H1 (cell line): Measurements from ENCODE around the gene PARP1. TPM values are rescaled to one million over a fixed set of nuclear protein-coding genes. Genes with fewer than 3 reads are reported as not detected.

Source experiments
- CTCF ChIA-PET: fragments of 300-600 bp; sonication (Branson Sonifier 250); formaldehyde crosslinking; loops from one replicate; lab custom pipeline; 2021; ENCODE audit not compliant: partially characterized antibody; lab: Charles Lee
- POLR2A ChIA-PET: fragments of 300-600 bp; sonication (Branson Sonifier 250); formaldehyde crosslinking; loops from one replicate; lab custom pipeline; 2021; ENCODE audit warnings: inconsistent platforms; ENCODE audit not compliant: partially characterized antibody; lab: Charles Lee
- DNase-seq, 2 experiments: peaks; one replicate each; pipeline versions ENCODE4 v3.0.0 to v3.0.0-alpha.2; 2010 to 2022; ENCODE audit warnings: low spot score in 2 of 2, low read depth in 1 of 2, mixed read lengths in 1 of 2
- FAIRE-seq: peaks from 2 replicates; lab custom pipeline; 2011; peaks lifted over from hg19 to GRCh38; lab: Jason Lieb, UNC
- H2AFZ ChIP-seq: 2 replicates; pipeline ENCODE4 v1.8.1; 2012; ENCODE audit warnings: low read length, inconsistent platforms
- H2AK5ac ChIP-seq: 2 replicates; pipeline ENCODE4 v1.6.1; 2013; ENCODE audit warnings: low read depth, low read length
- H2BK120ac ChIP-seq: replicated peaks from 2 replicates; pipeline ENCODE3; 2013; ENCODE audit warnings: low read depth, low read length, inconsistent platforms
- H2BK12ac ChIP-seq: 2 replicates; pipeline ENCODE4 v1.6.1; 2013; ENCODE audit warnings: low read depth, low read length
- H2BK15ac ChIP-seq: 2 replicates; pipeline ENCODE4 v1.6.1; 2013; ENCODE audit warnings: low read length
- H2BK20ac ChIP-seq: 2 replicates; pipeline ENCODE4 v1.6.1; 2013; ENCODE audit warnings: low read length
- H2BK5ac ChIP-seq: 2 replicates; pipeline ENCODE4 v1.6.1; 2013; ENCODE audit warnings: low read depth, low read length
- H3K14ac ChIP-seq: 2 replicates; pipeline ENCODE4 v1.6.1; 2013; ENCODE audit warnings: inconsistent platforms; ENCODE audit not compliant: insufficient read length
- H3K18ac ChIP-seq: 2 replicates; pipeline ENCODE4 v1.6.1; 2013; ENCODE audit warnings: low read length; ENCODE audit errors: extremely low read depth
- H3K23ac ChIP-seq: 2 replicates; pipeline ENCODE4 v1.6.1; 2013; ENCODE audit warnings: inconsistent platforms; ENCODE audit not compliant: insufficient read length
- H3K23me2 ChIP-seq: 2 replicates; pipeline ENCODE4 v1.6.1; 2013; ENCODE audit warnings: low read depth, low read length
- H3K27ac ChIP-seq: 2 replicates; pipeline ENCODE4 v1.6.1; 2011; ENCODE audit warnings: low read depth, low read length, inconsistent platforms
- H3K27me3 ChIP-seq, 4 experiments: replicated peaks in 1 of 4; 1 replicate in 1 of 4; 2 replicates in 3 of 4; pipeline versions ENCODE4 v1.6.1 to v1.8.1; 2011 to 2013; ENCODE audit warnings: low read length in 3 of 4, mild to moderate bottlenecking in 3 of 4, inconsistent platforms in 2 of 4, mixed read lengths in 2 of 4, moderate library complexity in 1 of 4; ENCODE audit not compliant: control insufficient read depth in 3 of 4, insufficient read depth in 3 of 4; ENCODE audit errors: extremely low read depth in 1 of 4
- H3K36me3 ChIP-seq, 4 experiments: 2 replicates each; pipeline versions ENCODE4 v1.6.1 to v1.8.1; 2011 to 2013; ENCODE audit warnings: mild to moderate bottlenecking in 4 of 4, low read length in 3 of 4, moderate library complexity in 2 of 4, control low read depth in 1 of 4, inconsistent platforms in 1 of 4; ENCODE audit not compliant: insufficient read depth in 4 of 4, control insufficient read depth in 2 of 4
- H3K4ac ChIP-seq: replicated peaks from 2 replicates; pipeline ENCODE3; 2013; ENCODE audit warnings: low read length, low read depth, mixed read lengths, inconsistent platforms; ENCODE audit not compliant: insufficient read length
- H3K4me1 ChIP-seq, 4 experiments: replicated peaks in 1 of 4; 1 replicate in 1 of 4; 2 replicates in 3 of 4; pipeline versions ENCODE4 v1.6.1 to v1.8.1; 2011 to 2013; ENCODE audit warnings: low read length in 3 of 4, inconsistent platforms in 2 of 4, mixed read lengths in 1 of 4; ENCODE audit not compliant: insufficient read depth in 4 of 4, control insufficient read depth in 3 of 4
- H3K4me2 ChIP-seq, 2 experiments: 2 replicates each; pipeline versions ENCODE4 v1.6.1 to v1.8.1; 2011 to 2013; ENCODE audit warnings: low read depth in 2 of 2, low read length in 2 of 2, control low read depth in 1 of 2, inconsistent platforms in 1 of 2, mild to moderate bottlenecking in 1 of 2; ENCODE audit not compliant: insufficient read depth in 1 of 2
- H3K4me3 ChIP-seq, 4 experiments: fragments of 200-600, 300-600 bp in 1 of 4; sonication (generic), shearing (Covaris generic), sonication (Bioruptor Twin) in 1 of 4; 2 replicates each; pipeline versions ENCODE4 v1.5.1 to v1.8.1; 2011 to 2016; ENCODE audit warnings: low read length in 4 of 4, low read depth in 3 of 4, control low read depth in 2 of 4, inconsistent platforms in 2 of 4, mild to moderate bottlenecking in 2 of 4, mixed read lengths in 1 of 4, moderate library complexity in 1 of 4; ENCODE audit not compliant: insufficient read depth in 2 of 4; ENCODE audit errors: extremely low read depth in 1 of 4
- H3K56ac ChIP-seq: replicated peaks from 2 replicates; pipeline ENCODE3; 2013; ENCODE audit warnings: low read depth, mild to moderate bottlenecking, mixed read lengths, low read length, inconsistent platforms; ENCODE audit not compliant: insufficient read length
- H3K79me1 ChIP-seq: 2 replicates; pipeline ENCODE4 v1.6.1; 2013; ENCODE audit warnings: low read depth, low read length, control low read depth
- H3K79me2 ChIP-seq, 2 experiments: 2 replicates each; pipeline versions ENCODE4 v1.6.1 to v1.8.1; 2012 to 2013; ENCODE audit warnings: low read length in 2 of 2, mild to moderate bottlenecking in 2 of 2, inconsistent platforms in 1 of 2; ENCODE audit not compliant: insufficient read depth in 2 of 2, control insufficient read depth in 1 of 2
- H3K9ac ChIP-seq, 4 experiments: replicated peaks in 1 of 4; 1 replicate in 1 of 4; 2 replicates in 3 of 4; pipeline versions ENCODE4 v1.6.1 to v1.8.1; 2011 to 2013; ENCODE audit warnings: low read depth in 3 of 4, low read length in 3 of 4, control low read depth in 2 of 4, mild to moderate bottlenecking in 2 of 4, moderate library complexity in 2 of 4, inconsistent platforms in 1 of 4; ENCODE audit errors: extremely low read depth in 1 of 4
- H3K9me3 ChIP-seq, 2 experiments: 2 replicates each; pipeline versions ENCODE4 v1.6.1 to v1.8.1; 2012 to 2013; ENCODE audit warnings: mild to moderate bottlenecking in 2 of 2, moderate library complexity in 2 of 2, control low read depth in 1 of 2, inconsistent platforms in 1 of 2, low read depth in 1 of 2, low read length in 1 of 2, mixed read lengths in 1 of 2; ENCODE audit not compliant: insufficient read depth in 2 of 2
- H4K20me1 ChIP-seq, 2 experiments: replicated peaks in 1 of 2; 2 replicates each; pipeline versions ENCODE3 to v1.8.1; 2011 to 2013; ENCODE audit warnings: inconsistent platforms in 2 of 2, low read length in 2 of 2, mild to moderate bottlenecking in 1 of 2; ENCODE audit not compliant: insufficient read depth in 2 of 2, control insufficient read depth in 1 of 2
- H4K5ac ChIP-seq: 2 replicates; pipeline ENCODE4 v1.6.1; 2013; ENCODE audit warnings: low read length, low read depth, mixed read lengths, inconsistent platforms; ENCODE audit not compliant: insufficient read length
- H4K8ac ChIP-seq: 2 replicates; pipeline ENCODE4 v1.8.0; 2013; ENCODE audit warnings: mild to moderate bottlenecking, moderate library complexity, low read length, inconsistent platforms; ENCODE audit not compliant: insufficient read depth; ENCODE audit errors: extremely low read depth
- H4K91ac ChIP-seq: replicated peaks from 2 replicates; pipeline ENCODE3; 2013; ENCODE audit warnings: low read length, mixed read lengths, inconsistent platforms; ENCODE audit not compliant: insufficient read length
- CBX8 ChIP-seq: fragments of 300-800, 300-1000 bp; sonication (generic); IDR thresholded peaks from 2 replicates; pipeline ENCODE4 v1.7.1; 2016; ENCODE audit warnings: low read depth, low read length, borderline replicate concordance
- CTBP2 ChIP-seq: IDR thresholded peaks from 2 replicates; pipeline ENCODE4 v1.7.0; 2011; ENCODE audit warnings: borderline replicate concordance, mild to moderate bottlenecking, moderate library complexity, mixed read lengths, low read length; ENCODE audit not compliant: insufficient read depth, insufficient read length
- MAFK ChIP-seq: IDR thresholded peaks from 2 replicates; pipeline ENCODE4 v1.6.1; 2012; ENCODE audit warnings: low read depth, mild to moderate bottlenecking, improper control_type of control experiment, low read length
- RAD21 ChIP-seq, 2 experiments: IDR thresholded peaks in 1 of 2; conservative IDR thresholded peaks in 1 of 2; 2 replicates each; pipeline ENCODE4 v1.6.1; 2011; ENCODE audit warnings: low read depth in 2 of 2, low read length in 2 of 2, improper control_type of control experiment in 1 of 2, inconsistent platforms in 1 of 2, mild to moderate bottlenecking in 1 of 2, moderate library complexity in 1 of 2
- SRF ChIP-seq: IDR thresholded peaks from 2 replicates; pipeline ENCODE4 v1.6.1; 2011; ENCODE audit warnings: mild to moderate bottlenecking, low read depth, low read length, moderate library complexity
- TCF12 ChIP-seq: IDR thresholded peaks from 2 replicates; pipeline ENCODE4 v1.6.1; 2011; ENCODE audit warnings: low read depth, mild to moderate bottlenecking, low read length
- WGBS, 2 experiments: shearing (Covaris generic) in 1 of 2; methylation state at CpG; one replicate each; pipeline versions ENCODE4 v1.1.6 to v1.1.7; 2013 to 2015; ENCODE audit warnings: low lambda C conversion rate in 2 of 2, mixed read lengths in 2 of 2, inconsistent platforms in 1 of 2, low coverage in 1 of 2, missing lambda C conversion rate in 1 of 2; ENCODE audit not compliant: insufficient replicate concordance in 2 of 2, insufficient coverage in 1 of 2, insufficient read length in 1 of 2; ENCODE audit errors: extremely low coverage in 1 of 2, missing lambda C conversion rate in 1 of 2; 5-methylcytosine and 5-hydroxymethylcytosine counted together
- polyA plus RNA-seq, 7 experiments: library from polyadenylated mRNA; depleted of rRNA in 3 of 7; stranded (reverse) in 5 of 7; unstranded in 2 of 7; fragments of >200 nt in 5 of 7; fragments of 200-250 nt in 2 of 7; gene quantifications; 1 replicate in 5 of 7; 2 replicates in 1 of 7; 4 replicates in 1 of 7; pipeline versions ENCODE4 v1.2.1 to v1.2.3, GENCODE V29; 2011 to 2013; ENCODE audit warnings: missing spikeins in 2 of 7, mixed read lengths in 2 of 7
- total RNA-seq: library from RNA; stranded (reverse); fragmentation: NEBNext Ultra II Directional; extraction: Animal tissue kit (Norgen Biotek cat#: 25700); gene quantifications from 2 replicates; pipeline ENCODE4 v1.2.1, GENCODE V29; 2021
- TF ChIP-seq, protein P1 (sequence below), 3 experiments: IDR thresholded peaks; 1 replicate in 2 of 3; 2 replicates in 1 of 3; pipeline versions ENCODE4 v1.5.1 to v1.6.1; 2011; ENCODE audit warnings: low read length in 3 of 3, mild to moderate bottlenecking in 3 of 3, inconsistent platforms in 2 of 3, low read depth in 1 of 3, moderate library complexity in 1 of 3; ENCODE audit not compliant: insufficient read depth in 1 of 3; ENCODE audit errors: control extremely low read depth in 1 of 3

PARP1 gene
- total and polyA plus RNA-seq, 2 of the 8 experiments (the other 6 are each of a cell fraction or from before 2014, with no cell fraction given): 416 to 441 TPM

DNA sequence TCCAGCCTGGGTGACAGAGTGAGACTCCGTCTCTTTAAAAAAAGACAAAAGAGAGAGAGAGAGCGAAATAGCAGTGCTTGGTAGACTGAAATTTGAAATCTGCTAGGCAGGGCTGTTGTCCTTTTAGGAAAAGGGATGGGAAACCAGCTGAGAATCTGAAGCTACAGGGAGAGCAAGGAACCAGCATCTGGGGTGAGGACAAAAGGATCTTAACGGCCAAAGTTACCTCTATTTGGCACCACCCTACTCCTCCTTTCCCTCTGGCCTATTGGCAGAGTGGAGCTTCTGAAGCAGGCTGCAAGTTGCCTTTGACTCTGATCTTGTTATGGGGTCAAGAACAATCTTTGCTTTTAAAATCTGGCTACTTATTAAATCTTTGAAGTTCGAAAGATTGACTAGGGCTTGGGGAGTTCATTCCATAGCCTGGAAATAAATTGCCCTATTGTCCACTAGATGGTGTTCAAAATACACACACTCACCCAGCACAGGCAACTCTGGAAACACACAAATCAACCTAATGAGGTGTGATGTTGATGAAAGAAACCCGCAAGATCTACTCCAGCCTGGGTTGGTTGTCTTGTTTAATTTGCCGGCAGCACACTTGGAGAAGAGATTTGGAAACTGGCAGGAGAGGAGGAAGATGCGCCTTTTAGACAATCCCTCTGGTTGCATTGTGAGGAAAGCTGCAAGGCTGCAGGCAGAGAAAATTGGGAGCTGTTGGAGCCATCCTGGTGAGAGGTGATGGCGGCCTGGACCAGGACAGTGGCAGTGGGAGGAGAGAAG is 16.5 kb upstream of the PARP1 start:
- Histone ChIP-seq H3K23me2 (no peaks in the 10 kb centered on the region), H2AK5ac (no peak overlapping the region), H2AFZ (peak overlapping the region; percentile 47; the same call in 1 of the 2 replicates), H4K5ac (no peak overlapping the region), H3K79me2 (no peaks in the 10 kb centered on the region), H2BK5ac (no peak overlapping the region), H3K27me3 (peaks cover 0 to 2% (median 0%) of the 10 kb centered on the region in 4 experiments; a peak in 1 of 7 replicates), H3K27ac (no peak overlapping the region), H3K23ac (no peak overlapping the region), H3K4me1 (peaks cover 0 to 9% (median 4%) of the 10 kb centered on the region in 4 experiments; a peak in 4 of 7 replicates), H3K14ac (no peak overlapping the region), H3K4me3 (no peak overlapping the region), H3K18ac (peak overlapping the region; percentile 60; the same call in 1 of the 2 replicates), H4K8ac (no peak overlapping the region), H3K4me2 (no peak overlapping the region), H3K36me3 (no peaks in the 10 kb centered on the region), H2BK12ac (peak overlapping the region; percentile 39; the same call in 1 of the 2 replicates), H3K9me3 (no peaks in the 10 kb centered on the region), H3K56ac (no peak overlapping the region), H3K9ac (0 out of 7 replicates have a peak overlapping the region, but pooled peaks of 1 of the 4 experiments have one; percentile 36), H2BK15ac (0 out of 2 replicates have a peak overlapping the region, but pooled peaks have one; percentile 88), H4K20me1 (no peaks in the 10 kb centered on the region), H4K91ac (no peak overlapping the region), H3K4ac (no peak overlapping the region), H2BK20ac (peak overlapping the region; percentile 61; the same call in 1 of the 2 replicates), H2BK120ac (no peak overlapping the region), H3K79me1 (no peaks in the 10 kb centered on the region)
- WGBS, 2 experiments: 74% methylated on average over 8 of the region's 8 CpGs; no CpG with 5 or more reads in 1 of the 2 experiments
- TF ChIP-seq MAFK (no peak), CTBP2 (no peak), RAD21 (IDR thresholded peaks at IDR 0.05 in 1 of 2, conservative IDR thresholded peaks at IDR 0.05 in 1 of 2; ENCODE audit: low read depth in 2 of 2, low read length in 2 of 2) (peak; percentile 67 to 71), CBX8 (no peak), TCF12 (no peak), SRF (no peak)
- TF ChIP-seq, protein P1, sequence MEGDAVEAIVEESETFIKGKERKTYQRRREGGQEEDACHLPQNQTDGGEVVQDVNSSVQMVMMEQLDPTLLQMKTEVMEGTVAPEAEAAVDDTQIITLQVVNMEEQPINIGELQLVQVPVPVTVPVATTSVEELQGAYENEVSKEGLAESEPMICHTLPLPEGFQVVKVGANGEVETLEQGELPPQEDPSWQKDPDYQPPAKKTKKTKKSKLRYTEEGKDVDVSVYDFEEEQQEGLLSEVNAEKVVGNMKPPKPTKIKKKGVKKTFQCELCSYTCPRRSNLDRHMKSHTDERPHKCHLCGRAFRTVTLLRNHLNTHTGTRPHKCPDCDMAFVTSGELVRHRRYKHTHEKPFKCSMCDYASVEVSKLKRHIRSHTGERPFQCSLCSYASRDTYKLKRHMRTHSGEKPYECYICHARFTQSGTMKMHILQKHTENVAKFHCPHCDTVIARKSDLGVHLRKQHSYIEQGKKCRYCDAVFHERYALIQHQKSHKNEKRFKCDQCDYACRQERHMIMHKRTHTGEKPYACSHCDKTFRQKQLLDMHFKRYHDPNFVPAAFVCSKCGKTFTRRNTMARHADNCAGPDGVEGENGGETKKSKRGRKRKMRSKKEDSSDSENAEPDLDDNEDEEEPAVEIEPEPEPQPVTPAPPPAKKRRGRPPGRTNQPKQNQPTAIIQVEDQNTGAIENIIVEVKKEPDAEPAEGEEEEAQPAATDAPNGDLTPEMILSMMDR (IDR thresholded peaks at IDR 0.05; ENCODE audit: control extremely low read depth in 1 of 3, insufficient read depth in 1 of 3, low read depth in 1 of 3, low read length in 3 of 3): peak in 2 of 3 experiments; percentile 50 to 57; a peak in 3 of 4 replicates
- DNase-seq (no peak), FAIRE-seq (peak; percentile 24)
- ChIA-PET CTCF (interaction anchor here (0.7 to 4.0 kb wide), 30 partner anchors 11 to 402 kb away, joined by 3 to 28 read pairs (median 4); partner anchors contain the start of gene PARP1), POLR2A (interaction anchor here (1.0 to 2.6 kb wide), 2 partner anchors 16 to 19 kb away, joined by 3 to 10 read pairs; partner anchors contain the start of gene PARP1)
